ENCODE results near the gene TMEM240. TPM values are rescaled to one million over a fixed set of nuclear protein-coding genes. Genes with fewer than 3 reads are reported as not detected.

The TMEM240 gene
- total and polyA plus RNA-seq, 2 experiments from 2014 or later = 1.8 to 5.1 TPM

DNA sequence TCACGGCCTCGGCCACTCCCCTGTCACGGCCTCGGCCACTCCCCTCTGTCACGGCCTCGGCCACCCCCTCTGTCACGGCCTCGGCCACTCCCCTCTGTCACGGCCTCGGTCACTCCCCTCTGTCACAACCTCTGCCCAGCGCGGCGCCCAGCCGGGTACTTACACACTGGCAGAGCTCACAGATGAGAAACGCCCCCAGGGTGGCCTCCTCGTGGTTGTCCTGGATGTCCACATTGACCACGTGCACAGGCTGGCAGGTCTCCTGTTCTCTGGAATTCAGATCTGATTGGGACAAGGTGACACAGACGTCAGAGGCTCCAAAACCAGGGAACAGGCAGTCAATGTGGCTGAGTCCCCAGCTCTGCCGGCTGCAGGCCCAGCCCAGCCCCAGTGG, 3.3 kb upstream of the TMEM240 start (continued):
- TF ChIP-seq, protein P1, sequence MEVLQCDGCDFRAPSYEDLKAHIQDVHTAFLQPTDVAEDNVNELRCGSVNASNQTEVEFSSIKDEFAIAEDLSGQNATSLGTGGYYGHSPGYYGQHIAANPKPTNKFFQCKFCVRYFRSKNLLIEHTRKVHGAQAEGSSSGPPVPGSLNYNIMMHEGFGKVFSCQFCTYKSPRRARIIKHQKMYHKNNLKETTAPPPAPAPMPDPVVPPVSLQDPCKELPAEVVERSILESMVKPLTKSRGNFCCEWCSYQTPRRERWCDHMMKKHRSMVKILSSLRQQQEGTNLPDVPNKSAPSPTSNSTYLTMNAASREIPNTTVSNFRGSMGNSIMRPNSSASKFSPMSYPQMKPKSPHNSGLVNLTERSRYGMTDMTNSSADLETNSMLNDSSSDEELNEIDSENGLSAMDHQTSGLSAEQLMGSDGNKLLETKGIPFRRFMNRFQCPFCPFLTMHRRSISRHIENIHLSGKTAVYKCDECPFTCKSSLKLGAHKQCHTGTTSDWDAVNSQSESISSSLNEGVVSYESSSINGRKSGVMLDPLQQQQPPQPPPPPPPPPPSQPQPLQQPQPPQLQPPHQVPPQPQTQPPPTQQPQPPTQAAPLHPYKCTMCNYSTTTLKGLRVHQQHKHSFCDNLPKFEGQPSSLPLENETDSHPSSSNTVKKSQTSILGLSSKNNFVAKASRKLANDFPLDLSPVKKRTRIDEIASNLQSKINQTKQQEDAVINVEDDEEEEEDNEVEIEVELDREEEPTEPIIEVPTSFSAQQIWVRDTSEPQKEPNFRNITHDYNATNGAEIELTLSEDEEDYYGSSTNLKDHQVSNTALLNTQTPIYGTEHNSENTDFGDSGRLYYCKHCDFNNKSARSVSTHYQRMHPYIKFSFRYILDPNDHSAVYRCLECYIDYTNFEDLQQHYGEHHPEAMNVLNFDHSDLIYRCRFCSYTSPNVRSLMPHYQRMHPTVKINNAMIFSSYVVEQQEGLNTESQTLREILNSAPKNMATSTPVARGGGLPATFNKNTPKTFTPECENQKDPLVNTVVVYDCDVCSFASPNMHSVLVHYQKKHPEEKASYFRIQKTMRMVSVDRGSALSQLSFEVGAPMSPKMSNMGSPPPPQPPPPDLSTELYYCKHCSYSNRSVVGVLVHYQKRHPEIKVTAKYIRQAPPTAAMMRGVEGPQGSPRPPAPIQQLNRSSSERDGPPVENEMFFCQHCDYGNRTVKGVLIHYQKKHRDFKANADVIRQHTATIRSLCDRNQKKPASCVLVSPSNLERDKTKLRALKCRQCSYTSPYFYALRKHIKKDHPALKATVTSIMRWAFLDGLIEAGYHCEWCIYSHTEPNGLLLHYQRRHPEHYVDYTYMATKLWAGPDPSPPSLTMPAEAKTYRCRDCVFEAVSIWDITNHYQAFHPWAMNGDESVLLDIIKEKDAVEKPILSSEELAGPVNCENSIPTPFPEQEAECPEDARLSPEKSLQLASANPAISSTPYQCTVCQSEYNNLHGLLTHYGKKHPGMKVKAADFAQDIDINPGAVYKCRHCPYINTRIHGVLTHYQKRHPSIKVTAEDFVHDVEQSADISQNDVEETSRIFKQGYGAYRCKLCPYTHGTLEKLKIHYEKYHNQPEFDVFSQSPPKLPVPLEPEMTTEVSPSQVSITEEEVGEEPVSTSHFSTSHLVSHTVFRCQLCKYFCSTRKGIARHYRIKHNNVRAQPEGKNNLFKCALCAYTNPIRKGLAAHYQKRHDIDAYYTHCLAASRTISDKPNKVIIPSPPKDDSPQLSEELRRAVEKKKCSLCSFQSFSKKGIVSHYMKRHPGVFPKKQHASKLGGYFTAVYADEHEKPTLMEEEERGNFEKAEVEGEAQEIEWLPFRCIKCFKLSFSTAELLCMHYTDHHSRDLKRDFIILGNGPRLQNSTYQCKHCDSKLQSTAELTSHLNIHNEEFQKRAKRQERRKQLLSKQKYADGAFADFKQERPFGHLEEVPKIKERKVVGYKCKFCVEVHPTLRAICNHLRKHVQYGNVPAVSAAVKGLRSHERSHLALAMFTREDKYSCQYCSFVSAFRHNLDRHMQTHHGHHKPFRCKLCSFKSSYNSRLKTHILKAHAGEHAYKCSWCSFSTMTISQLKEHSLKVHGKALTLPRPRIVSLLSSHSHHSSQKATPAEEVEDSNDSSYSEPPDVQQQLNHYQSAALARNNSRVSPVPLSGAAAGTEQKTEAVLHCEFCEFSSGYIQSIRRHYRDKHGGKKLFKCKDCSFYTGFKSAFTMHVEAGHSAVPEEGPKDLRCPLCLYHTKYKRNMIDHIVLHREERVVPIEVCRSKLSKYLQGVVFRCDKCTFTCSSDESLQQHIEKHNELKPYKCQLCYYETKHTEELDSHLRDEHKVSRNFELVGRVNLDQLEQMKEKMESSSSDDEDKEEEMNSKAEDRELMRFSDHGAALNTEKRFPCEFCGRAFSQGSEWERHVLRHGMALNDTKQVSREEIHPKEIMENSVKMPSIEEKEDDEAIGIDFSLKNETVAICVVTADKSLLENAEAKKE (CRISPR knock-in tag; IDR thresholded peaks at IDR 0.05) = no peak
- TF ChIP-seq, protein P2, sequence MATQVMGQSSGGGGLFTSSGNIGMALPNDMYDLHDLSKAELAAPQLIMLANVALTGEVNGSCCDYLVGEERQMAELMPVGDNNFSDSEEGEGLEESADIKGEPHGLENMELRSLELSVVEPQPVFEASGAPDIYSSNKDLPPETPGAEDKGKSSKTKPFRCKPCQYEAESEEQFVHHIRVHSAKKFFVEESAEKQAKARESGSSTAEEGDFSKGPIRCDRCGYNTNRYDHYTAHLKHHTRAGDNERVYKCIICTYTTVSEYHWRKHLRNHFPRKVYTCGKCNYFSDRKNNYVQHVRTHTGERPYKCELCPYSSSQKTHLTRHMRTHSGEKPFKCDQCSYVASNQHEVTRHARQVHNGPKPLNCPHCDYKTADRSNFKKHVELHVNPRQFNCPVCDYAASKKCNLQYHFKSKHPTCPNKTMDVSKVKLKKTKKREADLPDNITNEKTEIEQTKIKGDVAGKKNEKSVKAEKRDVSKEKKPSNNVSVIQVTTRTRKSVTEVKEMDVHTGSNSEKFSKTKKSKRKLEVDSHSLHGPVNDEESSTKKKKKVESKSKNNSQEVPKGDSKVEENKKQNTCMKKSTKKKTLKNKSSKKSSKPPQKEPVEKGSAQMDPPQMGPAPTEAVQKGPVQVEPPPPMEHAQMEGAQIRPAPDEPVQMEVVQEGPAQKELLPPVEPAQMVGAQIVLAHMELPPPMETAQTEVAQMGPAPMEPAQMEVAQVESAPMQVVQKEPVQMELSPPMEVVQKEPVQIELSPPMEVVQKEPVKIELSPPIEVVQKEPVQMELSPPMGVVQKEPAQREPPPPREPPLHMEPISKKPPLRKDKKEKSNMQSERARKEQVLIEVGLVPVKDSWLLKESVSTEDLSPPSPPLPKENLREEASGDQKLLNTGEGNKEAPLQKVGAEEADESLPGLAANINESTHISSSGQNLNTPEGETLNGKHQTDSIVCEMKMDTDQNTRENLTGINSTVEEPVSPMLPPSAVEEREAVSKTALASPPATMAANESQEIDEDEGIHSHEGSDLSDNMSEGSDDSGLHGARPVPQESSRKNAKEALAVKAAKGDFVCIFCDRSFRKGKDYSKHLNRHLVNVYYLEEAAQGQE (IDR thresholded peaks at IDR 0.05; ENCODE audit: unreplicated experiment) = no peak
- no peak for TF ChIP-seq EZH2 (IDR thresholded peaks at IDR 0.05; ENCODE audit: low read depth, unreplicated experiment)
